ENCODE results near the gene BIRC7. TPM values are rescaled to one million over a fixed set of nuclear protein-coding genes. Genes with fewer than 3 reads are reported as not detected.
A peak's percentile ranks its signal among the peaks of the same experiment; 100 is the strongest.

Gene BIRC7
- polyA plus RNA-seq, 3 donors = 0.21 TPM; not detected in 2

- 94% methylated on average over 10 of the region's 10 CpGs for WGBS (ENCODE audit: insufficient coverage)
- Histone ChIP-seq H2AFZ (ENCODE audit: insufficient read depth, low read depth, low read length, poor library complexity, severe bottlenecking) (no peak overlapping the region), H3K9me3 (replicated peaks in 1 of 2; ENCODE audit: control insufficient read depth in 1 of 2, insufficient read depth in 1 of 2, low read length in 2 of 2) (no peaks in the 10 kb centered on the region), H3K27me3 (ENCODE audit: control insufficient read depth in 2 of 2, insufficient read depth in 2 of 2, low read length in 2 of 2) (no peaks in the 10 kb centered on the region), H3K4me1 (ENCODE audit: control insufficient read depth in 1 of 2, insufficient read depth in 2 of 2, low read length in 2 of 2) (no peaks in the 10 kb centered on the region), H3K79me2 (ENCODE audit: insufficient read depth, low read length) (peaks cover 78% of the 10 kb centered on the region), H3K27ac (ENCODE audit: low read depth in 1 of 2, low read length in 2 of 2) (no peak overlapping the region), H4K20me1 (ENCODE audit: insufficient read depth, low read length) (peaks cover 100% of the 10 kb centered on the region), H3K36me3 (replicated peaks in 1 of 2; ENCODE audit: control insufficient read depth in 1 of 2, insufficient read depth in 2 of 2, low read length in 2 of 2) (peaks cover 87 to 100% of the 10 kb centered on the region in 2 donors), H3K4me2 (replicated peaks; ENCODE audit: extremely low read depth, low read length, poor library complexity, severe bottlenecking) (no peak overlapping the region), H3K9ac (ENCODE audit: insufficient read depth, low read length, poor library complexity, severe bottlenecking) (no peak overlapping the region), H3K4me3 (replicated peaks in 1 of 3; ENCODE audit: low read depth in 2 of 3, low read length in 3 of 3) (no peak overlapping the region)
- Mint-ChIP-seq H3K36me3 (peaks cover 83 to 99% of the 10 kb centered on the region in 2 donors), H3K4me1 (no peaks in the 10 kb centered on the region), H3K27ac (peak overlapping the region in 1 of 7 donors; percentile 26), H3K9me3 (no peaks in the 10 kb centered on the region), H3K27me3 (ENCODE audit: low read depth in 3 of 3) (peaks cover 0 to 2% (median 0%) of the 10 kb centered on the region in 3 donors), H3K4me3 (no peak overlapping the region)
- DNase-seq = no peak
- TF ChIP-seq CTCF (IDR thresholded peaks at IDR 0.05) = no peak
- intact Hi-C loops (cut with micrococcal nuclease) = no loop called here
Measured at GRCh38 chr20:63205896-63206295, 29.8 kb upstream of the BIRC7 start.

GRCh38 chr20:63206878-63207277, 28.8 kb upstream of the BIRC7 start:
- Histone ChIP-seq H4K20me1 (ENCODE audit: insufficient read depth, low read length) (peaks cover 100% of the 10 kb centered on the region), H3K4me1 (ENCODE audit: control insufficient read depth in 1 of 2, insufficient read depth in 2 of 2, low read length in 2 of 2) (no peaks in the 10 kb centered on the region), H3K9me3 (replicated peaks in 1 of 2; ENCODE audit: control insufficient read depth in 1 of 2, insufficient read depth in 1 of 2, low read length in 2 of 2) (no peaks in the 10 kb centered on the region), H3K79me2 (ENCODE audit: insufficient read depth, low read length) (peaks cover 80% of the 10 kb centered on the region), H2AFZ (ENCODE audit: insufficient read depth, low read depth, low read length, poor library complexity, severe bottlenecking) (no peak overlapping the region), H3K4me3 (replicated peaks in 1 of 3; ENCODE audit: low read depth in 2 of 3, low read length in 3 of 3) (no peak overlapping the region), H3K4me2 (replicated peaks; ENCODE audit: extremely low read depth, low read length, poor library complexity, severe bottlenecking) (no peak overlapping the region), H3K27me3 (ENCODE audit: control insufficient read depth in 2 of 2, insufficient read depth in 2 of 2, low read length in 2 of 2) (no peaks in the 10 kb centered on the region), H3K9ac (ENCODE audit: insufficient read depth, low read length, poor library complexity, severe bottlenecking) (no peak overlapping the region), H3K27ac (ENCODE audit: low read depth in 1 of 2, low read length in 2 of 2) (peak overlapping the region in 1 of 2 donors; percentile 14), H3K36me3 (replicated peaks in 1 of 2; ENCODE audit: control insufficient read depth in 1 of 2, insufficient read depth in 2 of 2, low read length in 2 of 2) (peaks cover 89 to 100% of the 10 kb centered on the region in 2 donors)
- Mint-ChIP-seq H3K27me3 (ENCODE audit: low read depth in 3 of 3) (peaks cover 0 to 2% (median 0%) of the 10 kb centered on the region in 3 donors), H3K4me3 (no peak overlapping the region), H3K27ac (no peak overlapping the region), H3K4me1 (peaks cover under 1% of the 10 kb centered on the region), H3K9me3 (no peaks in the 10 kb centered on the region), H3K36me3 (peaks cover 76 to 99% of the 10 kb centered on the region in 2 donors)
- no peak for DNase-seq
- no peak for TF ChIP-seq CTCF (IDR thresholded peaks at IDR 0.05)
- WGBS (ENCODE audit: insufficient coverage) = 94% methylated on average over 8 of the region's 11 CpGs
- intact Hi-C loops (cut with micrococcal nuclease) = no loop called here

Measured in CD14-positive monocyte (primary cell).